HCT116 (cell line): Measurements from ENCODE around the gene SEMA5A.

Source experiments
- CBX3 ChIP-seq: IDR thresholded peaks from 2 replicates; pipeline ENCODE4 v1.6.1; 2012; ENCODE audit warnings: low read depth
- CEBPB ChIP-seq: IDR thresholded peaks from 2 replicates; pipeline ENCODE4 v1.6.1; 2012; ENCODE audit warnings: low read depth
- EGR1 ChIP-seq: IDR thresholded peaks from 2 replicates; pipeline ENCODE4 v1.6.1; 2012; ENCODE audit warnings: low read depth
- EZH2 ChIP-seq: fragments of 200-600 bp; sonication (generic); IDR thresholded peaks from 2 replicates; pipeline ENCODE4 v1.6.1; 2017; ENCODE audit warnings: antibody characterized with exemption, mixed run types
- FOSL1 ChIP-seq: IDR thresholded peaks from 2 replicates; pipeline ENCODE4 v1.6.1; 2012; ENCODE audit warnings: low read depth
- POLR2A ChIP-seq: IDR thresholded peaks from 2 replicates; pipeline ENCODE4 v1.7.0; 2011; ENCODE audit warnings: borderline replicate concordance; ENCODE audit not compliant: insufficient read depth, insufficient read length; ENCODE audit errors: extremely low read depth
- POLR2AphosphoS5 ChIP-seq: IDR thresholded peaks from 2 replicates; pipeline ENCODE4 v1.6.1; 2011; ENCODE audit warnings: mild to moderate bottlenecking, low read depth, low read length, moderate library complexity
- SIN3A ChIP-seq: IDR thresholded peaks from 2 replicates; pipeline ENCODE4 v1.6.1; 2012; ENCODE audit warnings: low read depth
- SP1 ChIP-seq: IDR thresholded peaks from 2 replicates; pipeline ENCODE4 v1.6.1; 2012; ENCODE audit warnings: low read depth
- YY1 ChIP-seq: IDR thresholded peaks from 2 replicates; pipeline ENCODE4 v1.6.1; 2011; ENCODE audit warnings: low read length, low read depth, moderate library complexity, mild to moderate bottlenecking; ENCODE audit not compliant: insufficient replicate concordance; ENCODE audit errors: extremely low read depth
- TF ChIP-seq, protein P1 (sequence below), 3 experiments: fragments of 200-600 bp in 1 of 3; sonication (generic) in 1 of 3; IDR thresholded peaks in 2 of 3; conservative IDR thresholded peaks in 1 of 3; 2 replicates each; pipeline ENCODE4 v1.5.1; 2012 to 2017; ENCODE audit warnings: low read depth in 2 of 3, low read length in 2 of 3, antibody characterized with exemption in 1 of 3, borderline replicate concordance in 1 of 3, control low read depth in 1 of 3, mild to moderate bottlenecking in 1 of 3, mixed read lengths in 1 of 3, mixed run types in 1 of 3, moderate library complexity in 1 of 3; ENCODE audit not compliant: insufficient read depth in 1 of 3
- TF ChIP-seq, protein P2 (sequence below): IDR thresholded peaks from 2 replicates; pipeline ENCODE4 v1.6.1; 2012; ENCODE audit warnings: low read depth
- TF ChIP-seq, protein P3 (sequence below): IDR thresholded peaks from 2 replicates; pipeline ENCODE4 v1.6.1; 2012
- TF ChIP-seq, protein P4 (sequence below): IDR thresholded peaks from 2 replicates; pipeline ENCODE4 v1.6.1; 2011; ENCODE audit warnings: mild to moderate bottlenecking, low read length, moderate library complexity; ENCODE audit not compliant: insufficient replicate concordance; ENCODE audit errors: extremely low read depth

DNA sequence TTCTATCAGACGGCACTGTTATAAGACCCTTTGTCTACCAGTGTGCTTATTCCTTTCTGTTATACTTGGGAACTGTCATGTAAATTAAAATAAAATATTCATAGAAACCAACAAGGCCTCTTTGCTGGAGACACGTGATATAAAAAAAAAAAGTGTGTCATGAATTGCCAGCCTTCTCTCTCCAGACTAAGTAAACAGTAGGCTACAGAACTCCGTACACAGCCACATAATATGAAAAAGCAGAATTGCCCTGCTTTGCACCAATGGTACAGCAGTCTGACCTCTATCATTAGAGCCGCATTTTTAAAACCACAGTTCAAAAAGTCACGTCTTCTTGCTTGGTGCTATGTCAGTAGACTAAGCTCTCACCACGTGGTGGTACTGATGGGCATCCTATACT, 231.3 kb downstream of the SEMA5A start:
- TF ChIP-seq, protein P1, sequence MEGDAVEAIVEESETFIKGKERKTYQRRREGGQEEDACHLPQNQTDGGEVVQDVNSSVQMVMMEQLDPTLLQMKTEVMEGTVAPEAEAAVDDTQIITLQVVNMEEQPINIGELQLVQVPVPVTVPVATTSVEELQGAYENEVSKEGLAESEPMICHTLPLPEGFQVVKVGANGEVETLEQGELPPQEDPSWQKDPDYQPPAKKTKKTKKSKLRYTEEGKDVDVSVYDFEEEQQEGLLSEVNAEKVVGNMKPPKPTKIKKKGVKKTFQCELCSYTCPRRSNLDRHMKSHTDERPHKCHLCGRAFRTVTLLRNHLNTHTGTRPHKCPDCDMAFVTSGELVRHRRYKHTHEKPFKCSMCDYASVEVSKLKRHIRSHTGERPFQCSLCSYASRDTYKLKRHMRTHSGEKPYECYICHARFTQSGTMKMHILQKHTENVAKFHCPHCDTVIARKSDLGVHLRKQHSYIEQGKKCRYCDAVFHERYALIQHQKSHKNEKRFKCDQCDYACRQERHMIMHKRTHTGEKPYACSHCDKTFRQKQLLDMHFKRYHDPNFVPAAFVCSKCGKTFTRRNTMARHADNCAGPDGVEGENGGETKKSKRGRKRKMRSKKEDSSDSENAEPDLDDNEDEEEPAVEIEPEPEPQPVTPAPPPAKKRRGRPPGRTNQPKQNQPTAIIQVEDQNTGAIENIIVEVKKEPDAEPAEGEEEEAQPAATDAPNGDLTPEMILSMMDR (IDR thresholded peaks at IDR 0.05 in 2 of 3, conservative IDR thresholded peaks at IDR 0.05 in 1 of 3; ENCODE audit: borderline replicate concordance in 1 of 3, insufficient read depth in 1 of 3, low read depth in 2 of 3, low read length in 2 of 3), result no peak
- TF ChIP-seq EGR1, result no peak
- no peak for TF ChIP-seq EZH2
- TF ChIP-seq POLR2A, result no peak
- no peak for TF ChIP-seq POLR2AphosphoS5
- TF ChIP-seq, protein P2, sequence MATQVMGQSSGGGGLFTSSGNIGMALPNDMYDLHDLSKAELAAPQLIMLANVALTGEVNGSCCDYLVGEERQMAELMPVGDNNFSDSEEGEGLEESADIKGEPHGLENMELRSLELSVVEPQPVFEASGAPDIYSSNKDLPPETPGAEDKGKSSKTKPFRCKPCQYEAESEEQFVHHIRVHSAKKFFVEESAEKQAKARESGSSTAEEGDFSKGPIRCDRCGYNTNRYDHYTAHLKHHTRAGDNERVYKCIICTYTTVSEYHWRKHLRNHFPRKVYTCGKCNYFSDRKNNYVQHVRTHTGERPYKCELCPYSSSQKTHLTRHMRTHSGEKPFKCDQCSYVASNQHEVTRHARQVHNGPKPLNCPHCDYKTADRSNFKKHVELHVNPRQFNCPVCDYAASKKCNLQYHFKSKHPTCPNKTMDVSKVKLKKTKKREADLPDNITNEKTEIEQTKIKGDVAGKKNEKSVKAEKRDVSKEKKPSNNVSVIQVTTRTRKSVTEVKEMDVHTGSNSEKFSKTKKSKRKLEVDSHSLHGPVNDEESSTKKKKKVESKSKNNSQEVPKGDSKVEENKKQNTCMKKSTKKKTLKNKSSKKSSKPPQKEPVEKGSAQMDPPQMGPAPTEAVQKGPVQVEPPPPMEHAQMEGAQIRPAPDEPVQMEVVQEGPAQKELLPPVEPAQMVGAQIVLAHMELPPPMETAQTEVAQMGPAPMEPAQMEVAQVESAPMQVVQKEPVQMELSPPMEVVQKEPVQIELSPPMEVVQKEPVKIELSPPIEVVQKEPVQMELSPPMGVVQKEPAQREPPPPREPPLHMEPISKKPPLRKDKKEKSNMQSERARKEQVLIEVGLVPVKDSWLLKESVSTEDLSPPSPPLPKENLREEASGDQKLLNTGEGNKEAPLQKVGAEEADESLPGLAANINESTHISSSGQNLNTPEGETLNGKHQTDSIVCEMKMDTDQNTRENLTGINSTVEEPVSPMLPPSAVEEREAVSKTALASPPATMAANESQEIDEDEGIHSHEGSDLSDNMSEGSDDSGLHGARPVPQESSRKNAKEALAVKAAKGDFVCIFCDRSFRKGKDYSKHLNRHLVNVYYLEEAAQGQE, result no peak
- TF ChIP-seq SIN3A, result no peak
- TF ChIP-seq, protein P3, sequence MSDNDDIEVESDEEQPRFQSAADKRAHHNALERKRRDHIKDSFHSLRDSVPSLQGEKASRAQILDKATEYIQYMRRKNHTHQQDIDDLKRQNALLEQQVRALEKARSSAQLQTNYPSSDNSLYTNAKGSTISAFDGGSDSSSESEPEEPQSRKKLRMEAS, result no peak
- TF ChIP-seq YY1, result no peak
- TF ChIP-seq, protein P4, sequence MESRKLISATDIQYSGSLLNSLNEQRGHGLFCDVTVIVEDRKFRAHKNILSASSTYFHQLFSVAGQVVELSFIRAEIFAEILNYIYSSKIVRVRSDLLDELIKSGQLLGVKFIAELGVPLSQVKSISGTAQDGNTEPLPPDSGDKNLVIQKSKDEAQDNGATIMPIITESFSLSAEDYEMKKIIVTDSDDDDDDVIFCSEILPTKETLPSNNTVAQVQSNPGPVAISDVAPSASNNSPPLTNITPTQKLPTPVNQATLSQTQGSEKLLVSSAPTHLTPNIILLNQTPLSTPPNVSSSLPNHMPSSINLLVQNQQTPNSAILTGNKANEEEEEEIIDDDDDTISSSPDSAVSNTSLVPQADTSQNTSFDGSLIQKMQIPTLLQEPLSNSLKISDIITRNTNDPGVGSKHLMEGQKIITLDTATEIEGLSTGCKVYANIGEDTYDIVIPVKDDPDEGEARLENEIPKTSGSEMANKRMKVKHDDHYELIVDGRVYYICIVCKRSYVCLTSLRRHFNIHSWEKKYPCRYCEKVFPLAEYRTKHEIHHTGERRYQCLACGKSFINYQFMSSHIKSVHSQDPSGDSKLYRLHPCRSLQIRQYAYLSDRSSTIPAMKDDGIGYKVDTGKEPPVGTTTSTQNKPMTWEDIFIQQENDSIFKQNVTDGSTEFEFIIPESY, result no peak
- no peak for TF ChIP-seq SP1
- TF ChIP-seq CEBPB, result no peak
- no peak for TF ChIP-seq FOSL1
- TF ChIP-seq CBX3, result no peak
